ENCODE measurements around the gene PLTP. TPM values are rescaled to one million over a fixed set of nuclear protein-coding genes. Genes with fewer than 3 reads are reported as not detected.
A peak's percentile ranks its signal among the peaks of the same experiment; 100 is the strongest.
"Not testable (repeated sequence)": the region's sequence is repeated elsewhere in the genome, so short reads cannot be mapped to it uniquely, and the experiment has no call there.

The PLTP gene
- total RNA-seq, 1 donor, result 10.4 TPM

DNA sequence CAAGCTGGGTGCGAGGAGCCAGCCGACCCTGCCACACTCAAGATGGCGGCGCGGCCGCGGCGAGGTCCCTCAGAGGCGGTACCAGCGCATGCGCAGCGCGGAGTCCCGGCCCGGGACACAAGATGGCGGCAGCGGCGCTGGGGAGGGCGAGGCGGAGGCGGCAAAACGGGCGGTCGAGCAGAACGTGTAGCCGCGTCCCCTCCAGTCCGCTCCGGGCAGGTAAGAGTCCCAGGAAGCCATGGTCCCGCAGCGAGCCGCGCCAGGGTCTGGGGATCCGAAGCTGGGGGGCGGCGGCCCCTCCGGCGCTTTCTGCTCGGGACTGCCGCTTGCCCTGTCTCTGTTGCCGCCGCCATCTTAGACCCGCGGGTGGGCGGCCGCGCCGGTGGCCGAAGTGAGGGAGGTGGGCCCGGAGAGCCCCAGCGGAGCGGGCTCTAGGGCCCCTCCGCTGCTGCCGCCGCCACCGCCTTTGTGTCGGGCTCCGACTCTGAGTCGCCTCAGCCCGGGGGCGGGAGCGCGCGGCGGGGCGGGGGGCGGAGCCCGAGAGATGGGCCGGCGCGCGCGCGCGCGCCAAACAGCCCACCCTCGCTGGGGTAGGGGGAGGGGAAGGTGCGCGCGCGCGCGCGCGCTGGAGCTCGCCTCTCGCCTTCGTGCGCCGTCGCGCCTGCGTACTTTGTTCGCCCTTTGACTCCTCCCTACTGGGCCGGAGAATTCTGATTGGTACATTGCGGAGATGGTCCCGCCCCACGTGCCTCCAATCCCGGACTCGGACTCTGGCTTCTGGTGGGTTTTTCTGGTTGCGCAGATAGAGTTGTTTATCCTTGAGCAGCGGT lies 22.8 kb upstream of the PLTP start, which contains the start of gene PCIF1:
Gene PCIF1, plus strand, starts transcription at position 98 of the 830 bp plus-strand sequence. CDS start 4,317 bp downstream, outside the sequence.
- DNase-seq (ENCODE audit: low read depth), result peak; percentile 99
- TF ChIP-seq, protein P1, sequence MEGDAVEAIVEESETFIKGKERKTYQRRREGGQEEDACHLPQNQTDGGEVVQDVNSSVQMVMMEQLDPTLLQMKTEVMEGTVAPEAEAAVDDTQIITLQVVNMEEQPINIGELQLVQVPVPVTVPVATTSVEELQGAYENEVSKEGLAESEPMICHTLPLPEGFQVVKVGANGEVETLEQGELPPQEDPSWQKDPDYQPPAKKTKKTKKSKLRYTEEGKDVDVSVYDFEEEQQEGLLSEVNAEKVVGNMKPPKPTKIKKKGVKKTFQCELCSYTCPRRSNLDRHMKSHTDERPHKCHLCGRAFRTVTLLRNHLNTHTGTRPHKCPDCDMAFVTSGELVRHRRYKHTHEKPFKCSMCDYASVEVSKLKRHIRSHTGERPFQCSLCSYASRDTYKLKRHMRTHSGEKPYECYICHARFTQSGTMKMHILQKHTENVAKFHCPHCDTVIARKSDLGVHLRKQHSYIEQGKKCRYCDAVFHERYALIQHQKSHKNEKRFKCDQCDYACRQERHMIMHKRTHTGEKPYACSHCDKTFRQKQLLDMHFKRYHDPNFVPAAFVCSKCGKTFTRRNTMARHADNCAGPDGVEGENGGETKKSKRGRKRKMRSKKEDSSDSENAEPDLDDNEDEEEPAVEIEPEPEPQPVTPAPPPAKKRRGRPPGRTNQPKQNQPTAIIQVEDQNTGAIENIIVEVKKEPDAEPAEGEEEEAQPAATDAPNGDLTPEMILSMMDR (IDR thresholded peaks at IDR 0.05; ENCODE audit: insufficient read depth, low read depth, low read length), result no peak
- peak within 1 kb of the TSS; percentile 87 for H3K4me3 ChIP-seq (ENCODE audit: low read depth, low read length)

DNA sequence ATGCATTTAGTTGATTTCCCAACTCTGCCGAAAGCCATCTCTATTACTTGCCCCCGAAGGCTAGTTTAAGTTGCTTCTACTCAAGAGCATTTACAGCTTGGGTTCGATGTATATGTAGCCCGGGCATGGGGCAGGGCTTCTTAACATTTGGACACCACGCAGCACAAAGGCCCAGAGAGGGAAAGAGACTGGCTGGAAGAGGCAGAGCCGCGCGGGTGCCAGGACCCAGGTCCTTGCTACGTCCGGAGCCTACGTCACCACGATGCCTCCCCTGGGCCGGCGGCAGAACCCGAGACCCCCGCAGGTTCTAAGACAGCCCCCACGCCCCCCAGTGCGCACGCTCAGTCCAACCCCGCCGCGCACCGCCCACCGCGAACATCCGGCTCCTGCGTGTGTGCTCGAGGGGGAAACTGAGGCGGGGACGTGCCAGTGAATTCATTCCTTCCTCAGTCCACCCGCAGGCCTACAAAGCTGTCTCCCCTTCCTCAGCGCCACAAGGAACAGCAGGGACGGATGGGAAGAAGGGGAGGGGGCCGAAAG lies 22.2 kb upstream of the PLTP start:
- DNase-seq (ENCODE audit: low read depth), result peak; percentile 44
- peak overlapping the region; percentile 87 for H3K4me3 ChIP-seq (ENCODE audit: low read depth, low read length)

DNA sequence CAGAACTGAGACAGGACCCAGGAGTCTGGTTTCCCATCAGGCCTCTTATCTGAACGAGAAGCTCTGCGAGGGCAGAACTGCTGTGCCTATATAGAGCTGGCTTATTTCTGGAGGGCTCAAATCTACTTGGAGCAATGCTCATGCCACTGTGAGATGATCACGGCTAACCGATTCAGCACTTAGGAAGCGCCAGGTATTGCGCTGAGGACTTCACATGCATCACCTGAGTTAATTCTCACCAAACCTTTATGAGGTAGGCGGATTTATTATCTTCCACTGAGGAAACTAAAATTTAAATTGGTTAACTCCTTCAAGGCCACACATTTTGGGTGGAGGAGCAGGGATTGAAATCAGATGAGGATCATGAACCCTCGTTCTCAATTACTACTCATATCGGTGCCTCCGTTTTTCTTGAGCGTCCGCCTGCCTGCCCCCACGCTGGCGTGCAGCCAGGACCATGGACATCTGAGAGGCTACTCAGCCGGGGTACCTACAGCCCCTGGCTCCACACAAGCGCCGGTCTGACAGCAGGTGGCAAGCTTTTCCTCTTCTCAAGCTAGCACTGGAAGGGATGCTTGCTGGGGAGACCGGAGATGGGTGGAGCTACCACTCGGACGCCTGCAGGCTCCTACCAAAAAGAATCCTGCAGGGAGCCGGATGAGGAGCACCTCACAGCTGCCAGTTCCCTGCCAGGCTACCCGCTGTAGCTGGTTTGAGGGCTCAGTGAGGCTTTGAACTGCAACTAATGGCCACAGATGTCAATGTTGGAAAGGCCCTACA lies 21.5 kb upstream of the PLTP start:
- peak overlapping the region; percentile 87 for H3K4me3 ChIP-seq (ENCODE audit: low read depth, low read length)
- peak; percentile 76 for DNase-seq (ENCODE audit: low read depth)
- TF ChIP-seq, protein P1 (IDR thresholded peaks at IDR 0.05; ENCODE audit: insufficient read depth, low read depth, low read length), result peak; percentile 35

More for the DNA sequence above, 22.2 kb upstream of the PLTP start:
- TF ChIP-seq, protein P1 (IDR thresholded peaks at IDR 0.05; ENCODE audit: insufficient read depth, low read depth, low read length), result no peak

DNA sequence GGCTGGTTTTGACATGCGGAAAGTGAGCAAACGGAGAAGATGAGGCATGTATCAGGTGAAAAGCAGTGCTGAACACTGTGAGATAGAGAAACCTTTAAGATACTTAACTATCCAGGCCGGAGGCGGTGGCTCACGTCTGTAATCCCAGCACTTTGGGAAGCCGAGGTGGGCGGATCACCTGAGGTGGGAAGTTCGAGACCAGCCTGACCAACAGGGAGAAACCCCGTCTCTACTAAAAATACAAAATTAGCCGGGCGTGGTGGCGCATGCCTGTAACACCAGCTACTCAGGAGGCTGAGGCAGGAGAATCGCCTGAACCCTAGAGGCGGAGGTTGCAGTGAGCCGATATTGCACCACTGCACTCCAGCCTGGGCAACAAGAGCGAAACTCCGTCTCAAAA lies 19.7 kb upstream of the PLTP start:
- DNase-seq (ENCODE audit: low read depth); H3K4me3 ChIP-seq (ENCODE audit: low read depth, low read length): not testable (repeated sequence)

DNA sequence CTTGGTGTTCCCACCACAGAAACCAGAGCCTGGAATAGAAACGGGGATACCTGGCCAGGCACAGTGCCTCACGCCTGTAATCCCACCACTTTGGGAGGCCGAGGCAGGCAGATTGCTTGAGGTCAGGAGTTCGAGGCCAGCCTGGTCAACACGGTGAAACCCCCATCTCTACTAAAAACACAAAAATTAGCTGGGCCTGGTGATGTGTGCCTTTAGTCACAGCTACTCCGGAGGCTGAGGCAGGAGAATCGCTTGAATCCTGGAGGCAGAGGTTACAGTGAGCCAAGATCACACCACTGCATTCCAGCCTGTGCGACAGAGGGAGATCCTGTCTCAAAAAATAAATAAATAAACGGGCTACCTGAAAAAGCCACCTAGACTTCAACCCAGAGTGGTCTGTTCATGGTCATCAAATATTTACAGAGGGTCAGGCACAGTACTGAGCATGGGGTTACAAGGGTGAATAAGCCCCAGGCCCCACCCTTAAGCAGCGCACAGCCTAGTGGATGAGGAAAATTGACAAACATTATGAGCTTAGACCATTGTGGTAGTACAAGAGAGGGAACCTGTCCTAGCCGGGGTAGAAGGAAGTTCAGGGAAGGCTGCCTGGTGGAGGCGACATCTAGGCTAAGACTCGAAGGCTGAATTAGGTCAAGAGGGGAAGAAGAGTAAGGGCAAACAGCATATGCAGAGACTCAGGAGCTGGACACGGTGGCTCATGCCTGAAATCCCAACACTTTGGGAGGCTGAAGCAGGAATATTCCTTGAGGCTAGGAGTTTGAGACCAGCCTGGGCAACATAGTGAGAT lies 15.3 kb upstream of the PLTP start:
- DNase-seq (ENCODE audit: low read depth), result no peak
- H3K4me3 ChIP-seq (ENCODE audit: low read depth, low read length), result no peak overlapping the region
- TF ChIP-seq, protein P1 (IDR thresholded peaks at IDR 0.05; ENCODE audit: insufficient read depth, low read depth, low read length), result no peak

DNA sequence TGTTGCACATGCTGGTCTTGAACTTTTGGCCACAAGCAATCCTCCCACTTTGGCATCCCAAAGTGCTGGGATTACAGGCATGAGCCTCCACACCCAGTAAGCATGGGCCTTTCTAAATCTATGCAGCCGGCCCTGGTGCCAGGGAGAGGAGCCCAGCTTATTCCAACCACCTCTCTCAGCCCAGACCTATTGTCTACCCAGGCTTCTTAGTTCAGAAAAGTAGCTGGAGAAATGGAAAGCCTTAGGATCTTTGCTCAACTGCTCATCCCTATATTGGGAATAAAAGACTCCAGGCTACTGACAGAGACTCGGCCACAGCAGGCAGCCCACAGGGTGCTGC lies 14.7 kb upstream of the PLTP start:
- no peak overlapping the region for H3K4me3 ChIP-seq (ENCODE audit: low read depth, low read length)
- DNase-seq (ENCODE audit: low read depth), result no peak
- TF ChIP-seq, protein P1 (IDR thresholded peaks at IDR 0.05; ENCODE audit: insufficient read depth, low read depth, low read length), result no peak

Data from fibroblast of villous mesenchyme (primary cell).